HUES48 (cell line): ENCODE data around the gene AMBRA1.

Source experiments
- H3K27ac ChIP-seq: one replicate; pipeline ENCODE4 v1.7.0; 2013; ENCODE audit warnings: low read depth, low read length, inconsistent platforms
- H3K27me3 ChIP-seq: 2 replicates; pipeline ENCODE4 v1.6.1; 2013; ENCODE audit warnings: mild to moderate bottlenecking, low read length; ENCODE audit not compliant: control insufficient read depth, insufficient read depth
- H3K36me3 ChIP-seq: 2 replicates; pipeline ENCODE4 v1.6.1; 2013; ENCODE audit warnings: low read length; ENCODE audit not compliant: control insufficient read depth, insufficient read depth
- H3K4me1 ChIP-seq: 2 replicates; pipeline ENCODE4 v1.6.1; 2013; ENCODE audit warnings: mild to moderate bottlenecking, low read length; ENCODE audit not compliant: control insufficient read depth, insufficient read depth
- H3K4me3 ChIP-seq: 2 replicates; pipeline ENCODE4 v1.5.1; 2013; ENCODE audit warnings: mild to moderate bottlenecking, low read depth, low read length
- H3K9ac ChIP-seq: 2 replicates; pipeline ENCODE4 v1.6.1; 2013; ENCODE audit warnings: mild to moderate bottlenecking, low read depth, low read length, moderate library complexity
- H3K9me3 ChIP-seq: 2 replicates; pipeline ENCODE4 v1.6.1; 2013; ENCODE audit warnings: low read length; ENCODE audit not compliant: control insufficient read depth, insufficient read depth

AMBRA1 gene

GRCh38 chr11:46504817-46505613 is 88.8 kb downstream of the AMBRA1 start:
- Histone ChIP-seq H3K36me3 (peaks cover 29% of the 10 kb centered on the region), H3K9me3 (no peaks in the 10 kb centered on the region), H3K9ac (no peak overlapping the region), H3K4me1 (peaks cover 11% of the 10 kb centered on the region), H3K27me3 (no peaks in the 10 kb centered on the region), H3K4me3 (no peak overlapping the region), H3K27ac (no peak overlapping the region)

DNA sequence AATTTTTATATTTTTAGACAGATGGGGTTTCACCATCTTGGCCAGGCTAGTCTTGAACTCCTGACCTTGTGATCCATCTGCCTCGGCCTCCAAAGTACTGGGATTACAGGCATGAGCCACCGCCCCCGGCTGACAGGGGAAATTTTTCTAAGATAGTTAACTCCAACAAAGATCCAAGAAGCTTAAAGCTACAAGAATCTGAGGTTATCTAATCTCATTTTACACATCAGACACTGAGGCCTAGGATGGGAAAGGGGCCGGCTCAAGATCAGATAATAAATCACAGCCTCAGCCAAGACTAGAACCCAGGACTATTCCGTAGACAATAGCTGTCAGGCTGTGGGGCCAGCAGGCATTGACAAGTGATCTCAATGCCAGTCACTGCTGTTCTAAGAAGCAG is 94.0 kb downstream of the AMBRA1 start:
- H3K4me3 ChIP-seq: no peak overlapping the region
- no peak overlapping the region for H3K9ac ChIP-seq
- H3K27ac ChIP-seq: no peak overlapping the region
- H3K27me3 ChIP-seq: no peaks in the 10 kb centered on the region
- no peaks in the 10 kb centered on the region; the same call in 1 of the 2 replicates for H3K4me1 ChIP-seq
- H3K36me3 ChIP-seq: peaks cover 9% of the 10 kb centered on the region
- H3K9me3 ChIP-seq: no peaks in the 10 kb centered on the region

DNA sequence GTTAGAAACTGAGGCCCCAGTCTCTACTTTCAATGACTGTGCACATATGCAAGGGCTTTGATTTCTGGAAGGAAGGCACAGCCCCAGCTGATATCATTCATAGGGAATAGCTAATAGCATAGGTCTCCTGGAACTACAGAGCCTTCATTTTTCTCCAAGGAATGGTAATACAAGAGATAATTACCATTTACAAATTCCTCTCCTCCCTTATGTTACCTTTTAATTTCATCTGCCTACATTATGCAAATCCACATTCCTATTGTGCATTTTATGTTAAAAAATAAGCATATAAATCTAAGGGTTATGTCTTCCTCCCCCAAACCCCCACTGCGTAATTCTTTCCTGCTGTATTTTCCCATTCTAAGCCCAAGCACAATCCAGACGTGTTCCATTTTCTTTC is 94.9 kb downstream of the AMBRA1 start:
- Histone ChIP-seq H3K4me1 (no peaks in the 10 kb centered on the region), H3K9me3 (no peaks in the 10 kb centered on the region), H3K9ac (no peak overlapping the region), H3K27me3 (no peaks in the 10 kb centered on the region), H3K36me3 (peaks cover 2% of the 10 kb centered on the region; the same call in 1 of the 2 replicates), H3K27ac (no peak overlapping the region), H3K4me3 (no peak overlapping the region)

DNA sequence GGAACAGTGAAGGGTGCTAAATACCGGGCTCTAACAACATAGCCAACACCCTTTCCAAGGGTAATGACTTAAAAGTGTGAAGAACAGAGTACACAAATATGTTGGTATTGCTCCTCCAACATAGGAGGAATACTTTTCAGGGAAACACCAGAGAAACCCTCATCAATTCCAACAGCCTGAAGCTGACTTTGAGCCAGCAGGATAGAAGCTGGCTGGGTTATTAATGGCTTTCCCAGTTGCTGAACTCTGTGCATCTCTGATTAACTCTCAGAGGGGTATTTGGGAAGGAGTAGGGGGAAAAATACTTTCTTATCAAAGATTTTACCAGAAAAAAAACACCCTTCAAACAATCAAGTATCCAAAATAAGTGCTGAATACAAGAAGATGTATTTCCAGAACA is 95.6 kb downstream of the AMBRA1 start:
- no peak overlapping the region for H3K27ac ChIP-seq
- no peaks in the 10 kb centered on the region for H3K4me1 ChIP-seq
- no peak overlapping the region for H3K4me3 ChIP-seq
- no peak overlapping the region for H3K9ac ChIP-seq
- H3K36me3 ChIP-seq: peaks cover 9% of the 10 kb centered on the region
- no peaks in the 10 kb centered on the region for H3K9me3 ChIP-seq
- H3K27me3 ChIP-seq: no peaks in the 10 kb centered on the region

DNA sequence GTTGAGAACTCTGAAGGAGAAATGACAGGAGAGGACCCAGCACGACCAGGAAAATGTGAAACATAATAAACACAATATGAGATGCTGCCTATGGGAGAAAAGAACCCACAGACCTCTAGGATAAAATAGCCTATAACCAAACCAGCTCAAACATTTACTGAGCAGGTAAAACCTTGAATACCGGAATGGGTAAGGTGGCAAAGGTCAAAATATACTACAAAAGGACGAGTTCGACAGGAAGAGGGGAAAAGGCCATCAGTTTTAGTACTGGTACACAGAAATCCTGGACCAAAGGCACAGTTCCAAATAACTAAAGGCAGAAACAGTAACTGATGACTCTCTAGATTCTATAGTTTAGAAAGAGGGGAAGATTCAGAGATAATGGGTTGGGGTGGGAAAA is 96.3 kb downstream of the AMBRA1 start:
- H3K27ac ChIP-seq: no peak overlapping the region
- no peaks in the 10 kb centered on the region for H3K27me3 ChIP-seq
- no peaks in the 10 kb centered on the region for H3K9me3 ChIP-seq
- H3K4me1 ChIP-seq: no peaks in the 10 kb centered on the region
- H3K36me3 ChIP-seq: peaks cover 13% of the 10 kb centered on the region
- H3K4me3 ChIP-seq: no peak overlapping the region
- no peak overlapping the region for H3K9ac ChIP-seq

- H3K9me3 ChIP-seq: no peaks in the 10 kb centered on the region
- no peaks in the 10 kb centered on the region for H3K4me1 ChIP-seq
- H3K9ac ChIP-seq: no peak overlapping the region
- peaks cover 26% of the 10 kb centered on the region for H3K36me3 ChIP-seq
- no peaks in the 10 kb centered on the region for H3K27me3 ChIP-seq
- no peak overlapping the region for H3K27ac ChIP-seq
- no peak overlapping the region for H3K4me3 ChIP-seq
Measured at GRCh38 chr11:46493791-46494190, 100.0 kb downstream of the AMBRA1 start.

- peaks cover 26% of the 10 kb centered on the region for H3K36me3 ChIP-seq
- no peak overlapping the region for H3K4me3 ChIP-seq
- H3K9me3 ChIP-seq: no peaks in the 10 kb centered on the region
- H3K27me3 ChIP-seq: no peaks in the 10 kb centered on the region
- no peaks in the 10 kb centered on the region for H3K4me1 ChIP-seq
- no peak overlapping the region for H3K9ac ChIP-seq
- H3K27ac ChIP-seq: no peak overlapping the region
Measured at GRCh38 chr11:46492532-46492931, 101.3 kb downstream of the AMBRA1 start.

GRCh38 chr11:46491661-46492330 is 102.0 kb downstream of the AMBRA1 start:
- no peak overlapping the region for H3K9ac ChIP-seq
- no peaks in the 10 kb centered on the region for H3K27me3 ChIP-seq
- no peaks in the 10 kb centered on the region for H3K9me3 ChIP-seq
- H3K27ac ChIP-seq: no peak overlapping the region
- H3K36me3 ChIP-seq: peaks cover 26% of the 10 kb centered on the region
- H3K4me3 ChIP-seq: no peak overlapping the region
- H3K4me1 ChIP-seq: no peaks in the 10 kb centered on the region

- Histone ChIP-seq H3K4me3 (no peak overlapping the region), H3K27ac (no peak overlapping the region), H3K36me3 (peaks cover 26% of the 10 kb centered on the region), H3K9me3 (no peaks in the 10 kb centered on the region), H3K27me3 (no peaks in the 10 kb centered on the region), H3K4me1 (no peaks in the 10 kb centered on the region), H3K9ac (no peak overlapping the region)
Measured at GRCh38 chr11:46490666-46491065, 103.2 kb downstream of the AMBRA1 start.

- H3K27ac ChIP-seq: no peak overlapping the region
Measured at GRCh38 chr11:46489656-46490560, 103.9 kb downstream of the AMBRA1 start.

More at GRCh38 chr11:46489656-46490560, 103.9 kb downstream of the AMBRA1 start:
- Histone ChIP-seq H3K9ac (no peak overlapping the region), H3K4me1 (no peaks in the 10 kb centered on the region), H3K9me3 (no peaks in the 10 kb centered on the region), H3K4me3 (no peak overlapping the region), H3K36me3 (peaks cover 26% of the 10 kb centered on the region), H3K27me3 (no peaks in the 10 kb centered on the region)
